T-helper 17 cell (primary cell): ENCODE results near the gene PTGER1. TPM values are rescaled to one million over a fixed set of nuclear protein-coding genes. Genes with fewer than 3 reads are reported as not detected.

ENCODE experiments used
- ATAC-seq: fragments of 150-1000 bp; cut with Tn5 transposase; 2 replicates; pipeline ENCODE4 v1.10.0; 2021; ENCODE audit warnings: mild to moderate bottlenecking, moderate library complexity
- DNase-seq, 3 donors: peaks; one replicate each; pipeline versions ENCODE4 v3.0.0 to v3.0.0-alpha.2; 2020 to 2021
- H3K9me3 ChIP-seq: one replicate; pipeline ENCODE4 v1.7.0; 2013; ENCODE audit warnings: low read length, mild to moderate bottlenecking; ENCODE audit not compliant: control insufficient read depth, poor library complexity, severe bottlenecking
- H3K27ac Mint-ChIP-seq: one replicate; pipeline ENCODE4 v1.8.0; 2022; ENCODE audit warnings: mild to moderate bottlenecking, moderate library complexity, mixed read lengths
- H3K27me3 Mint-ChIP-seq: one replicate; pipeline ENCODE4 v1.8.0; 2022; ENCODE audit warnings: mixed read lengths
- H3K36me3 Mint-ChIP-seq: one replicate; pipeline ENCODE4 v1.8.0; 2022; ENCODE audit warnings: low read depth, mixed read lengths
- H3K4me1 Mint-ChIP-seq: one replicate; pipeline ENCODE4 v1.8.0; 2022; ENCODE audit warnings: mild to moderate bottlenecking, mixed read lengths
- H3K4me3 Mint-ChIP-seq: one replicate; pipeline ENCODE4 v1.8.0; 2022; ENCODE audit warnings: mild to moderate bottlenecking, moderate library complexity, mixed read lengths
- total RNA-seq, 4 donors: library from RNA in 2 of 4; stranded (reverse) in 2 of 4; gene quantifications; one replicate each; pipeline ENCODE4 v1.2.3 and lab custom pipeline; 2022 to 2026

Gene PTGER1
- total RNA-seq, 2 donors from 2014 or later, result not detected

DNA sequence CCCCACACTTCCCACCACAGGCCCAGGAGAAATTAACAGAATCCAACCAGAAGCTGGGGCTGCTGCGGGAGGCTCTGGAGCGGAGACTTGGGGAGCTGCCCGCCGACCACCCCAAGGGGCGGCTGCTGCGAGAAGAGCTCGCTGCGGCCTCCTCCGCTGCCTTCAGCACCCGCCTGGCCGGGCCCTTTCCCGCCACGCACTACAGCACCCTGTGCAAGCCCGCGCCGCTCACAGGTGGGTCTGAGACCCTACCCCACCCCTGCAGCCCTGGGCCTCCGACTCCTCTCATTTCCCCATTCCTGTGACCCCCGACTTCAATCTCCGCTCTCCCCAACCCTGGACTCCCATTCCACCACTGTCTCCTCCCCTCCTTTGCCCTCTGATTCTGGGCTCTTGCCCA, 24.3 kb downstream of the PTGER1 start:
- Mint-ChIP-seq H3K36me3 (peaks cover 5% of the 10 kb centered on the region), H3K27me3 (no peaks in the 10 kb centered on the region), H3K4me3 (no peak overlapping the region), H3K27ac (no peak overlapping the region), H3K4me1 (peaks cover 7% of the 10 kb centered on the region)
- no peaks in the 10 kb centered on the region for H3K9me3 ChIP-seq
- ATAC-seq, result no peak
- no peak for DNase-seq

DNA sequence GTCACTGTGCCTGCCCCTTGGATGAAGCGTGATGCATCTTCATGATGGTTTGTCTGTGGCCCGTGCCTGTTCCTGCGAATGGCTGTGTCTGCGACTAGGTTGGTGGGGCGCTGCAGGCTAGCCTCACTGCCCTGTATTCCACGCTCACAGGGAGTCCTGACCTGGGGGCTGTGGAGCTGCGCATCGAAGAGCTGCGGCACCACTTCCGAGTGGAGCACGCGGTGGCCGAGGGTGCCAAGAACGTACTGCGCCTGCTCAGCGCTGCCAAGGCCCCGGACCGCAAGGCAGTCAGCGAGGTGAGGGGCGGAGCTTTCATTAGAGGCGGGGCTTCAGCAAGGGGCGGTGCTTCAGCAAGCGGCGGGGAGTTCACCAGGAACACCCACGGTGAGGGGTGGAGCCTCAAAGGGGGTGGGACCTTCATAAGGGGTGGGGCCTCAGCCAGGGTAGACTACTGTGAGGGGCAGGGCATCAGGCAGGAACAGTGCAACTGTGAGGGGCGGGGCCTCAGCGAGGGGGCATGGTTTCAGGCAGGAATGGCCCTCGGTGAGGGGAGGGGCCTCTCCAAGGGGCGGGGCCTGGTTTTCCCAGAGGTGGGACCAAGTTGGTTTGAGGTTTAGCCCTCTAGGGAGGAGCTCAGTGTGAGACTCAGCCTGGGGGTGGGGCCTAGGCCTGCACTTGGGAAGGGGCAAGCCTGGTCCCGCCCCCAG, 24.8 kb downstream of the PTGER1 start:
- Mint-ChIP-seq H3K36me3 (peaks cover 5% of the 10 kb centered on the region), H3K4me3 (no peak overlapping the region), H3K27ac (no peak overlapping the region), H3K4me1 (peaks cover 7% of the 10 kb centered on the region), H3K27me3 (no peaks in the 10 kb centered on the region)
- peak; percentile 96 for ATAC-seq
- H3K9me3 ChIP-seq, result no peaks in the 10 kb centered on the region
- peak; percentile 38 to 59 (median 44) for DNase-seq

DNA sequence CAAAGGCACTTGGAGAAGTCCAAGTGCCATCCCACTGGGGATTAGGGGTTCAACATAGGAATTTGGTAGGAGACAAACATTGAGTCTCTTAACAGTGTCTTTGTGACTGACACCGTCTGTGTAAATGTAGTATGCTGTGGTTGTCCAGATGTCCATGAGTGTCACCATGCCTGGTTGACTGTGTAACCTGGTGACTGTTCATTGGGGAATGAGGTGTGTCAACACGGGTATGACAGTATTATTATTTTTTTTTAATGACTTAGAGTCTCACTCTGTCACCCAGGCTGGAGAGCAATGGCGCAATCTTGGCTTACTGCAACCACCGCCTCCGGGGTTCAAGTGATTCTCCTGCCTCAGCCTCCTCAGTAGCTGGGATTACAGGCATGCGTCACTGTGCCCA, 25.8 kb downstream of the PTGER1 start:
- H3K36me3 Mint-ChIP-seq, result peaks cover 7% of the 10 kb centered on the region
- peaks cover 10% of the 10 kb centered on the region for H3K4me1 Mint-ChIP-seq
- ATAC-seq (no peak), DNase-seq (no peak)
- no peaks in the 10 kb centered on the region for H3K9me3 ChIP-seq
- no peak overlapping the region for H3K27ac Mint-ChIP-seq
- no peaks in the 10 kb centered on the region for H3K27me3 Mint-ChIP-seq
- H3K4me3 Mint-ChIP-seq, result no peak overlapping the region

DNA sequence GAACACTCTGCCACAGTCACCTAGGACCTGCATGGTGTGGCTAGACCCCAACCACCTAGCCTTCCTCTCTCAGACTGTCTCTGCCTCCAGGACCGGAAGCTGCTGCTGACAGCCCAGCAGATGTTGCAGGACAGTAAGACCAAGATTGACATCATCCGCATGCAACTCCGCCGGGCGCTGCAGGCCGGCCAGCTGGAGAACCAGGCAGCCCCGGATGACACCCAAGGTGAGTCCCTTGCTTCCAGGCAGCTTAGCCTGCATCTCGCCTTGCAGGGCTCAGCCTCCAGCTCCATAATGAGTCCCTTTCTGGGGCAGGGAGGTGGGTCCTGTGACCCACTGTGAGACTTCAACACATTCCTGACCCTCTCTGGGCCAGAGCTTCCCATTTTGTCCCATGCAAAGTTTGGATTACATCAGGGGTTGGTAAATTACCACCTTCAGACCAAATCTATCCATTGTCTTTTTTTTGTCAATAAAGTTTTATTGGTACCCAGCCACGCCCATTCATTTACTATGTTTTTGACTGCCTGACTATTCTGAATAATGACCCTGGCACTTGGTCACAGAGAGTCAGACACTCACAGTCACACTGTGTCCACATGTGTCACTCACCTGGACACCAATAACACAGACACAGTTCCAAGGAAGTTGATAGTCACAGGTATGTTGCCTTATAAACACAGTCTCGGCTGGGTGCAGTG, 28.7 kb downstream of the PTGER1 start:
- ATAC-seq, result no peak
- Mint-ChIP-seq H3K27me3 (no peaks in the 10 kb centered on the region), H3K36me3 (peaks cover 12% of the 10 kb centered on the region), H3K4me3 (no peak overlapping the region), H3K4me1 (peaks cover 13% of the 10 kb centered on the region), H3K27ac (no peak overlapping the region)
- DNase-seq, result no peak
- H3K9me3 ChIP-seq, result no peaks in the 10 kb centered on the region

DNA sequence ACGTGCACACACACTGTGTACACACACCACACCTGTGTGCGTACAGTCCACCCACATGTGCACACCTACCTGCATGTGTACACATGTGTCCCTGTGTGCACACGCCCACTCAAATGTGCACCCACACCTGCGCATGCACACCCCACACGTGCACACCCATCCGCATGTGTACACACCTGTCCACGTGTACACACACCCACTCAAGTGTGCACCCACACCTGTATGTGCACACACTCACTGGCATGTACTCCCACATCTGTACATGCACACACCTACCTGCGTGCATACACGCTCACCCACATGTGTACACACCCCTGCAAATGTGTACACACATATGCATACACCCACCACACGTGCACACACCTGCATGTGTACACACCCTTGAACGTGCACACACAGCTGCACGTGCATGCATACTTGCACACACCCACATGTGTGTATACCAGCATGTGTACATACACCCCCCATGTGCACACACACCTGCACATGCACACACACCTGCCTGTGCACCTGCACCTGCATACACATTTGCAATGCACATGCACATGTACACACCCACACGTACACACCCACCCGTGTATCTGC, 31.4 kb downstream of the PTGER1 start:
- Mint-ChIP-seq H3K4me3 (no peak overlapping the region), H3K27me3 (no peaks in the 10 kb centered on the region), H3K27ac (no peak overlapping the region), H3K4me1 (peaks cover 24% of the 10 kb centered on the region), H3K36me3 (peaks cover 17% of the 10 kb centered on the region)
- no peak for DNase-seq
- no peaks in the 10 kb centered on the region for H3K9me3 ChIP-seq
- no peak for ATAC-seq

DNA sequence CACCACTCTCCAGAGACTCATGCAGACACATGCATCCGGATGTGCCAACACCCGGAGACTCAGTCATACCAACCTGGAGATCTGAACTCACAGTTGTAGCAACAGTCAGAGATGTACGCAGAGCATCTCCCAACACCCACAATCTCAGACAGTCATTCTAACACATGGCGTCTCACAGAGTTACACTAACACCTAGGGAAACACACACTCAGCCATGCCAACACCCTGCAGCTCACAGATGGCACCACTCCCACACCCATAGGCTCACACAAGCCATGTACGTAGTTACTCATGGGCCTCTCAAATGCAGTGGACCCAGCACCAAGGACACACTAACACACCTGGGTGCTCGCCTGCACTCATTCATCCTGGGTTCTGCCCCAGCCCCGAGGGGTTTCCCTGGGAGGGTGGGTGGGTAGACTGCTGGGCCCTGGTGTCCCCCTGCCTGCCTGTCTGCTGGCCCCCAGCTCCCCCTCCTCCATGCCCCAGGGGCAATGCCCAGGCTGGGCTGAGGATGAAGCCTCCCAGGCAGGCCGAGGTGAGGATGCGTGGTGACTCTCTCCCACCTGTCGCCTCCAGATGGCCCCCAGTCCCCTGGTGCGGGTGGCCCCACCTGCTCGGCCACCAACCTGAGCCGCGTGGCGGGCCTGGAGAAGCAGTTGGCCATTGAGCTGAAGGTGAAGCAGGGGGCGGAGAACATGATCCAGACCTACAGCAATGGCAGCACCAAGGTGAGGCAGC, 32.1 kb downstream of the PTGER1 start:
- no peak overlapping the region for H3K27ac Mint-ChIP-seq
- H3K4me3 Mint-ChIP-seq, result no peak overlapping the region
- no peak for DNase-seq
- ATAC-seq, result no peak
- H3K36me3 Mint-ChIP-seq, result peaks cover 17% of the 10 kb centered on the region
- peaks cover 26% of the 10 kb centered on the region for H3K4me1 Mint-ChIP-seq
- no peaks in the 10 kb centered on the region for H3K27me3 Mint-ChIP-seq
- no peaks in the 10 kb centered on the region for H3K9me3 ChIP-seq

DNA sequence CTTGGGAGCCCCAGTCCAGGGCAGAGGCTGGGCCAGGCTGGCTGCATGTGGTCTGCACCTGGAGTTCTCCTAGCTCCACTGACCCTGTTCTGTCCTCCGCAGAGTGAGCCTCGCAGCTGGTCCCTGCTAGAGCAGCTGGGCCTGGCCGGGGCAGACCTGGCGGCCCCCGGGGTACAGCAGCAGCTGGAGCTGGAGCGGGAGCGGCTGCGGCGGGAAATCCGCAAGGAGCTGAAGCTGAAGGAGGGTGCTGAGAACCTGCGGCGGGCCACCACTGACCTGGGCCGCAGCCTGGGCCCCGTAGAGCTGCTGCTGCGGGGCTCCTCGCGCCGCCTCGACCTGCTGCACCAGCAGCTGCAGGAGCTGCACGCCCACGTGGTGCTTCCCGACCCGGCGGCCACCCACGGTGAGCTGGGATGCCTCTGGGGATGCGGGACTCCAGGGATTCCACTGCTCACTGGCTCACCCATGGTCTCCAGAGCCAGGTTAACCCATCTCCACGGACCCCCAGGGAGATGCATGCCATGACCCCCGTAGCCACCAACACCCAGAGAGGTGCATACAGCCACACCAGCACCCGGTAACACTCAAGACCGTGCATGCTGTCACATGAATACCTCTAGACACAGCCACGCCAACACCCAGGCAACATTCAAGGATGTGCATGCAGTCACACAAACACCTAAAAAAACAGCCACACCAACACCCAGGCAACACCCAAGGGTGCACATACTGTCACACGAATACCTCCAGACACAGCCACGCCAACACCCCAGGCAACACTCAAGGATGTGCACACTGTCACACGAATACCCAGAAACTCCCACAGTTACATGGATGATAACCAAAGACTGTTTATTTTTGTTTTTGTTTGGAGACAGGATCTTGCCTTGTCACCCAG, 33.9 kb downstream of the PTGER1 start:
- no peak for ATAC-seq
- H3K36me3 Mint-ChIP-seq, result peaks cover 15% of the 10 kb centered on the region

DNA sequence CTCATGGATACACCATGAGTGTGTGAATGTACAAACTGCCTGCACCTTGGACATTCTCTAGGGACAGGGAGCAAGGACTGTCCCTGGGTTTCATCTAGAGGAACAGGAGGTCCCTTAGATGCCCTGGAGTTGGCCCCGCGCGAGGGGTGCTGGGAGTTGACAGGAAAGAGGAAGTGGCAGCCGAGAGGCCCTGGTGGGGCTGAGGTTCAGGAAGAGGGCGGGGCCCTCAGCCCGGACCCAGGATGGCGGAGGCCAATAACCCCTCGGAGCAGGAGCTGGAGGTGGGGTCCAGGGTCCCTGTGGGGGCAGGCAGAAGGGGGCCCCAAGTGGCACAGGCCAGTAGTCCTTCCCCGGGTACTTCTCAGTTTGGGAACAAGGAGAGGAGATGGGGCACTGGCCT, 35.1 kb downstream of the PTGER1 start:
- peaks cover 33% of the 10 kb centered on the region for H3K4me1 Mint-ChIP-seq
- peak overlapping the region; percentile 97 for H3K27ac Mint-ChIP-seq
- H3K36me3 Mint-ChIP-seq, result peaks cover 15% of the 10 kb centered on the region
- ATAC-seq (peak; percentile 99), DNase-seq (peak; percentile 59 to 65 (median 63))
- no peaks in the 10 kb centered on the region for H3K9me3 ChIP-seq
- H3K27me3 Mint-ChIP-seq, result no peaks in the 10 kb centered on the region
- H3K4me3 Mint-ChIP-seq, result peak overlapping the region; percentile 97

More for the DNA sequence above, 33.9 kb downstream of the PTGER1 start:
- H3K9me3 ChIP-seq, result no peaks in the 10 kb centered on the region
- DNase-seq, result no peak
- H3K27ac Mint-ChIP-seq, result peak overlapping the region; percentile 97
- peaks cover 30% of the 10 kb centered on the region for H3K4me1 Mint-ChIP-seq
- no peaks in the 10 kb centered on the region for H3K27me3 Mint-ChIP-seq
- H3K4me3 Mint-ChIP-seq, result peak overlapping the region; percentile 76

DNA sequence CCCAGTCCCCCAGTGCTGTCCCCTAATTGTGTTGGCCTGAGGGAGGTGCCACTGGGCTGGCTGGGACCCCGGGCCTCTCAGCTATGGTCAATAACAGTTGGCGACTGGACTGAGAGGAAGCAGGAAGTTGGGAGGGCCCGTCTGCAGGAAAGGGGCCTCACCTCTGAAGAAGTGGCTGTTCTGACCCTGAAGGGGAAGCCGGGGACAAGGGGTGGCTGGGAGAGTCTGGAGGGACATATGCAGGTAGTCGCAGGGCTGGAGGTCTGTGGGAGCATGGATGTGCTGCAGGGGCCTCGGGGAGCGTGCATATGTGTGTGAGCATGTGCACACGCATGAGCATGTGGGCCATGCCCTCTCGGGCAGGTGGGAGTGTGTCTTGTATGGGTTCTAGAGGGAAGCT, 36.1 kb downstream of the PTGER1 start:
- no peaks in the 10 kb centered on the region for H3K9me3 ChIP-seq
- DNase-seq (no peak), ATAC-seq (no peak)
- H3K27me3 Mint-ChIP-seq, result no peaks in the 10 kb centered on the region
- H3K27ac Mint-ChIP-seq, result peak overlapping the region; percentile 97
- peaks cover 11% of the 10 kb centered on the region for H3K36me3 Mint-ChIP-seq
- H3K4me3 Mint-ChIP-seq, result peak overlapping the region; percentile 80
- peaks cover 37% of the 10 kb centered on the region for H3K4me1 Mint-ChIP-seq

DNA sequence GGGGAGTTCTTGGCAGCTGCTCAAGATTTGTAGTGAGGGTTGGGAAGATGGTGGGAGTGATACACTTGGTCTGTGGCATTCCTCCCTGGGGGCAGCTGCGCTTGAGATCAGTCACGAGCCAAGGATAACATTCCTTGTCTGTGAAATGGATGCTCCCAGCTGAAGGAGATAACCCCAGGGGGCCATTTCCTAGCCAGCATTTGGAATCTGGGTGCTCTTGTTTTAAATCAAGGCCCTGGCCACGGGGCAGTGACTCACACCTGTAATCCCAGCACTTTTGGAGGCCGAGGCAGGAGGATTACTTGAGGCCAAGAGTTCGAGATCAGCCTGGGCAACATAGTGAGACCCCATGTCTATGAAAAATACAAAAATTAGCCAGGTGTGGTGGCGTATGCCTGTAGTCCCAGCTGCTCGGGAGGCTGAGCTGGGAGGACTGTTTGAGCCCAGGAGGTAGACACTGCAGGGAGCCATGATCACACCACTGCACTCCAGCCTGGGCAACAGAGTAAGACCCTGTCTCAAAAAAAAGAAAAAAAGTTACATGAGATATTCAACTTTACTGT, 37.5 kb downstream of the PTGER1 start:
- H3K9me3 ChIP-seq, result no peaks in the 10 kb centered on the region
- Mint-ChIP-seq H3K4me1 (peaks cover 38% of the 10 kb centered on the region), H3K4me3 (no peak overlapping the region), H3K27me3 (no peaks in the 10 kb centered on the region), H3K27ac (no peak overlapping the region), H3K36me3 (peaks cover 8% of the 10 kb centered on the region)
- no peak for ATAC-seq
- no peak for DNase-seq

DNA sequence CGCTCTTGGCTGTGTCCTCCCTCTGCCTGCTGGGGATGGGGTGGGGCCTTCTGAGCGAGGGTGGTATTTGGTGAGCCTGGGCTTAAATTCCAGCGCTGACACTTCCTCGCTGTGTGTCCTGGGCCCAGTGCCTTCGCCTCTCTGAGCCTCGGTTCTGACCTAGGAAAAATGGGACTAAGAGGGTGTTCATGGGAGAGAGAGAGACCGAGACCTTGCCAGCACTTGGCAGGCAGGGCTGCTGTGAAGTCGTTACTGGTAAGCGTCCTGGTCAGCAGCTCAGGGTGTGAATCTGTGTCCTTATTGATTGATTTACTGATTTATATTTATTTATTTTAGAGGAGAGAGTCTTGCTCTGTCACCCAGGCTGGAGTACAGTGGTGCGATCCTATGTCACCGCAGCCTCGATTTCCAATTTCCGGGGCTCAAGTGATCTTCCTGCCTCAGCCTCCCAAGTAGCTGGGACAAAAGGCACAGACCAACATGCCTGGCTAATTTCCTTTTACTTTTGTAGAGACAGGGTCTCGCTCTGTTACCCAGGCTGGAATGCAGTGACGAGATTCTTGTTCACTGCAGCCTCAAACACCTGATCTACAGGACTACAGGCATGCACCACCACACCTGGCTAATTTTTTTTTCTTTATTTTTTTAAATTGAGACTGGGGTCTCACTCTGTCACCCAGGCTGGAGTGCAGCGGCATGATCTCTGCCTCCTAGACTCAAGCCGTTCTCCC, 39.7 kb downstream of the PTGER1 start:
- DNase-seq (no peak), ATAC-seq (no peak)
- Mint-ChIP-seq H3K36me3 (peaks cover 5% of the 10 kb centered on the region), H3K27ac (peak overlapping the region; percentile 74), H3K27me3 (no peaks in the 10 kb centered on the region), H3K4me1 (peaks cover 41% of the 10 kb centered on the region), H3K4me3 (peak overlapping the region; percentile 86)
- H3K9me3 ChIP-seq, result no peaks in the 10 kb centered on the region
